Left lung (tissue), 10 donors: ENCODE data around the gene IRF5. TPM values are rescaled to one million over a fixed set of nuclear protein-coding genes. Genes with fewer than 3 reads are reported as not detected.
A peak's percentile ranks its signal among the peaks of the same experiment; 100 is the strongest.

ENCODE experiments used
- ATAC-seq: fragments of 200-7000 bp; cut with Tn5 transposase; one replicate; pipeline ENCODE4 v1.9.1; 2020; ENCODE audit warnings: moderate library complexity
- DNase-seq, 4 donors: peaks; one replicate each; pipeline ENCODE4 v3.0.0-alpha.2; 2013 to 2020
- H3K27ac ChIP-seq, 2 donors: fragments of 200-600 bp; sonication (generic) in 1 of 2; one replicate each; pipeline versions ENCODE4 v1.5.0 to v1.8.0; 2020 to 2021
- H3K27me3 ChIP-seq, 2 donors: fragments of 200-600 bp; sonication (generic) in 1 of 2; one replicate each; pipeline versions ENCODE4 v1.5.0 to v1.8.0; 2020 to 2021
- H3K36me3 ChIP-seq, 2 donors: fragments of 200-600 bp; sonication (generic) in 1 of 2; one replicate each; pipeline versions ENCODE4 v1.5.0 to v1.8.0; 2020 to 2021
- H3K4me1 ChIP-seq, 2 donors: fragments of 200-600 bp; one replicate each; pipeline ENCODE4 v1.8.0; 2021
- H3K4me3 ChIP-seq, 2 donors: fragments of 200-600 bp; sonication (generic) in 1 of 2; one replicate each; pipeline versions ENCODE4 v1.5.0 to v1.8.0; 2020 to 2021; ENCODE audit warnings: mild to moderate bottlenecking in 1 of 2
- H3K9me3 ChIP-seq, 2 donors: fragments of 200-600 bp; sonication (generic) in 1 of 2; one replicate each; pipeline versions ENCODE4 v1.5.0 to v1.8.0; 2020 to 2021
- intact Hi-C, 2 donors: fragments of 100-400 bp; cut with DNase I; formaldehyde crosslinking; loops; one replicate each; pipeline versions ENCODE4 v1.11.2 to v1.14.2; 2022
- polyA plus RNA-seq, 6 donors: library from polyadenylated mRNA; unstranded; fragments of 120-200 nt; gene quantifications; one replicate each; pipeline ENCODE4 v1.2.1, GENCODE V29; 2013; ENCODE audit not compliant: insufficient read length in 6 of 6
- total RNA-seq, 2 donors: library from RNA; stranded (reverse); fragmentation: NEBNext Ultra II Directional; extraction: Animal tissue kit (Norgen Biotek cat#: 25700); gene quantifications; one replicate each; pipeline ENCODE4 v1.2.1, GENCODE V29; 2021
- TF ChIP-seq, protein P1 (sequence below), 2 donors: fragments of 200-600 bp; sonication (generic) in 1 of 2; IDR thresholded peaks; one replicate each; pipeline versions ENCODE4 v1.5.0 to v1.8.0; 2021; ENCODE audit warnings: antibody characterized with exemption in 2 of 2
- donor health status: DM: no; HTN: yes; CAD: no.
- donor health status: DM: no; HTN: no; CAD: no.

The IRF5 gene
- total and polyA plus RNA-seq, 8 donors: 1.7 to 35.5 (median 2.1) TPM

DNA sequence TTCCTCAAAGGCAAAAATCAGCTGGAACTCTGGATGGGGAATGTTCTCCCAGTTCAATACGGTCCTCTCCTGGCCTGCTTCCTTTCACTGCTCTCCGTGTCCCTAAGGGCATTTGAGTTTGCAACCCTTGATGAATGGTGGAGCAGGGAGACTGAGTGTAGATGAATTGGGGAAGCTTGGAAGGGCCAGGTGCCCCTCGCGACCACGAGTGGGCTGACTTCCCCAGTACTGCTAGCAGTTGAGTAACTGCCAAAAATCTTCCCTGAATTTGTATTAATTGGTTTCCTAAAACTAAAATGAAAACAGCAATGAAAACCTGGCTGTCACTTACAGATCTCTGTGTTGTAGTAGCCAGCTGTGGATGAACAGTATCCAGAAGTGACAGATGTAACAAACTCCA lies 13.6 kb downstream of the IRF5 start:
- H3K36me3 ChIP-seq: peaks cover 0 to 97% of the 10 kb centered on the region in 2 donors
- DNase-seq: no peak

DNA sequence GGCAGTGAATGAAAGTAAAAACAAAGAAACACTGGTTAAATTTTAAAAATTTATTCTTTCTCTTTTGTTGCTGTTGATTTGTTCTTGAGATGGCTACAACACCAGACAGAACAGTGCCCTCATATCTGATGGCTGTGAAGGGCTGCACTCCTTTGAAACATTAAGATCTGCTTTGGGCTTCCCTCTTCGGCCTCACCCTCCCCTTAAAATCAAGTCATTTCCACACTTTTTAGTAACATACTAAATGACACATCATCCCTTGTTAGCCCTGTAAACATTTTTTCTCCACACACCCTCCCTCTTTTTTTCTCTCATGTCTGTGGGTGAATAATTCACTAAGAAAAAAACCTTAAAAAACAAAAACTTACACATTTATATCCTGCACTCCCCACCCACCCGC lies 16.4 kb downstream of the IRF5 start:
- Histone ChIP-seq H3K27me3 (no peaks in the 10 kb centered on the region), H3K4me1 (peaks cover 0 to 3% of the 10 kb centered on the region in 2 donors), H3K27ac (no peak overlapping the region), H3K9me3 (no peaks in the 10 kb centered on the region), H3K36me3 (peaks cover 0 to 95% of the 10 kb centered on the region in 2 donors), H3K4me3 (no peak overlapping the region)
- no peak for DNase-seq
- TF ChIP-seq, protein P1, sequence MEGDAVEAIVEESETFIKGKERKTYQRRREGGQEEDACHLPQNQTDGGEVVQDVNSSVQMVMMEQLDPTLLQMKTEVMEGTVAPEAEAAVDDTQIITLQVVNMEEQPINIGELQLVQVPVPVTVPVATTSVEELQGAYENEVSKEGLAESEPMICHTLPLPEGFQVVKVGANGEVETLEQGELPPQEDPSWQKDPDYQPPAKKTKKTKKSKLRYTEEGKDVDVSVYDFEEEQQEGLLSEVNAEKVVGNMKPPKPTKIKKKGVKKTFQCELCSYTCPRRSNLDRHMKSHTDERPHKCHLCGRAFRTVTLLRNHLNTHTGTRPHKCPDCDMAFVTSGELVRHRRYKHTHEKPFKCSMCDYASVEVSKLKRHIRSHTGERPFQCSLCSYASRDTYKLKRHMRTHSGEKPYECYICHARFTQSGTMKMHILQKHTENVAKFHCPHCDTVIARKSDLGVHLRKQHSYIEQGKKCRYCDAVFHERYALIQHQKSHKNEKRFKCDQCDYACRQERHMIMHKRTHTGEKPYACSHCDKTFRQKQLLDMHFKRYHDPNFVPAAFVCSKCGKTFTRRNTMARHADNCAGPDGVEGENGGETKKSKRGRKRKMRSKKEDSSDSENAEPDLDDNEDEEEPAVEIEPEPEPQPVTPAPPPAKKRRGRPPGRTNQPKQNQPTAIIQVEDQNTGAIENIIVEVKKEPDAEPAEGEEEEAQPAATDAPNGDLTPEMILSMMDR (IDR thresholded peaks at IDR 0.05): no peak
- intact Hi-C loops: no loop called here
- ATAC-seq: no peak

More for the DNA sequence above, 13.6 kb downstream of the IRF5 start:
- no peak overlapping the region for H3K27ac ChIP-seq
- intact Hi-C loops: no loop called here
- no peaks in the 10 kb centered on the region for H3K9me3 ChIP-seq
- no peaks in the 10 kb centered on the region for H3K27me3 ChIP-seq
- no peak overlapping the region for H3K4me3 ChIP-seq
- TF ChIP-seq, protein P1 (IDR thresholded peaks at IDR 0.05): no peak
- ATAC-seq: no peak
- H3K4me1 ChIP-seq: peaks cover 0 to 23% of the 10 kb centered on the region in 2 donors

DNA sequence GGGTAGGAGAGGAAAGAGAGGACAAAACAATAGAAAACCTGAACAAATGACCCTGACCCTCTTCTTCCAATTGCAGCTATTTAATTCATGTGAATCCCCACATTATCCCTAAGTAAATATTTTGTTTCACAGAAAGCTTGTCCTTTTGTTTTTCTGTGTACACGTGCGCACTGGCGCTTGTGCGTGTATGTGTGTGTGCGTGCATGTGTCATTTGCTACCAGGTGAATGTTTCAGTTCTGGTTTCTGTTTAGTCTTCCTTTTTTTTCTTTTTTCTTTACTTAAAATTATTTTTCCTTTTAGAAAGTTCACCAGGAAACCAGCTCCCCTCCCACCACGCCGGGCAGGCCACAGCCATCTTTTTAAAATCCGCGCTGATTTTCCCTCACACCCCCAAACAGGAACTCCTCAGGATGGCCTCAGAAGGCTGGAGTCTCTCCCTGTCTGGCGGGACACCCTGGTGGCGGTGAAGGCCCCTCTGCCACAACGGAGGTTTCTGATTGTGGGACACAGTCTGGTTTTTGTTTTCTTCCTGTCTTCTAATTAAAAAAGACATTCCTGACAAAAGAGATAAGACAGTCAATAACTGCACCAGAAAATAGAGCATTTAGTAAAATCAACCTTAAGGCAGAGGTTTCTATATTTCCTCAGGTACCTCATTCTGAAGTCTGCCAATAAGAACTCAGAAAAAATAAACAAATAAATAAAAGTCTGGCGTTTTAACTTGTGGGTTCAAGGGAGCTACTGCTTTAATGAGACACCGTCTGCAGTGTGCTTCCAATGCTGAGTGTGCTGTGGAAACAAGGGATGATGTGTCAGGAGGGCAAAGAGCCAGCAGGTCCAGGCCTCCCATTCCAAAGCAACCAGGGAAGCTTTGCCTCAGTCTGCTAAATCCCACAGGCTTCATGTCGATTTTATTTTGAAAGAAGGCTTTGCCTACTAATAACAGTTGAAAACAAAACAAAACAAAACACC lies 17.4 kb downstream of the IRF5 start:
- no peaks in the 10 kb centered on the region for H3K4me1 ChIP-seq
- H3K27ac ChIP-seq: no peak overlapping the region
- intact Hi-C loops: no loop called here
- H3K4me3 ChIP-seq: no peak overlapping the region
- H3K36me3 ChIP-seq: peaks cover 0 to 96% of the 10 kb centered on the region in 2 donors
- no peaks in the 10 kb centered on the region for H3K9me3 ChIP-seq
- no peaks in the 10 kb centered on the region for H3K27me3 ChIP-seq
- no peak for DNase-seq
- TF ChIP-seq, protein P1 (IDR thresholded peaks at IDR 0.05): no peak
- no peak for ATAC-seq

DNA sequence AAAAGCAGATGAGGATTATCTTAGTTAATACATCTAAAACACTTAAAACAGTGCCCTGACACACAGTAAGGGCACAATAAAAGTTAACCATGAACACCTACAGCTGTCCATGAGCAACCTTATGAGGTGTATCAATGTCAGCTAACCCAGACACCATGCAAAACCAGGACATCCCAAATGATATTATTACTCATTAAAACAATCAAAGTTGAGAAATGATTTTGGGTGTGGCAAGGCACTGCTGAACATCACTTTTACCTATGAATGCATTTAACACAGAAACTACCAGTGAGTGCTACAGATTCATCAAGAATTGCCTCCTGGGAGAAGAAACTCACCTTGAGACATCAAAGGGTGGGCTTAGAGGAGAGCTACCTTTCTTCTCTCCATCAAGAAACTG lies 18.3 kb downstream of the IRF5 start:
- H3K27ac ChIP-seq: no peak overlapping the region
- ATAC-seq (no peak), DNase-seq (no peak)
- H3K9me3 ChIP-seq: no peaks in the 10 kb centered on the region
- H3K4me1 ChIP-seq: no peaks in the 10 kb centered on the region
- H3K36me3 ChIP-seq: peaks cover 0 to 92% of the 10 kb centered on the region in 2 donors
- H3K4me3 ChIP-seq: no peak overlapping the region
- intact Hi-C loops: no loop called here
- TF ChIP-seq, protein P1 (IDR thresholded peaks at IDR 0.05): no peak
- no peaks in the 10 kb centered on the region for H3K27me3 ChIP-seq

DNA sequence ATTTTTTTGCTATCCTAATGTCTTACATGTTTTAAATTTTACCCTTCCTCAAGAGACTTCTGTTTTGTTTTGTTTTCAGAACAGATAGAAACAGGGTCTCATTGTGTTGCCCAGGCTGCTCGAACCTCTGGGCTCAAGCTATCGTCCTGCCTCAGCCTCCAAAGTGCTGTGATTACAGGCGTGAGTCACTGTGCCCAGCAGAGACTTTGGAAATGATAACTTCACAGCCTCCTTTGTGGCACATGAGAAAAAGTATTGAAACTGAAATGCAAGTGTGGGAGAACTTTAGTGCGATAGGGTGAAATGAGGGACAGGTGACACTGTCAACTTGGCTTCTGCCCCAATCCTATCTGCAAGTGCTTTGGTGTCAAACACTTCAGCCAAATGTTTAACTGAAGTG lies 21.6 kb downstream of the IRF5 start:
- no peaks in the 10 kb centered on the region for H3K27me3 ChIP-seq
- intact Hi-C loops: no loop called here
- H3K36me3 ChIP-seq: peaks cover 0 to 89% of the 10 kb centered on the region in 2 donors
- ATAC-seq (peak; percentile 13), DNase-seq (no peak)
- H3K4me3 ChIP-seq: no peak overlapping the region
- TF ChIP-seq, protein P1 (IDR thresholded peaks at IDR 0.05): no peak
- H3K9me3 ChIP-seq: no peaks in the 10 kb centered on the region
- H3K27ac ChIP-seq: no peak overlapping the region
- H3K4me1 ChIP-seq: peaks cover 5 to 9% of the 10 kb centered on the region in 2 donors
